ENCODE data around the gene RANBP9. TPM values are rescaled to one million over a fixed set of nuclear protein-coding genes. Genes with fewer than 3 reads are reported as not detected.

The RANBP9 gene
- total RNA-seq, 1 donor from 2014 or later, result 44.8 TPM

- no peak overlapping the region for H2AFZ ChIP-seq (replicated peaks)
These were observed 19.1 kb upstream of the RANBP9 start for GRCh38 chr6:13730704-13731103.

GRCh38 chr6:13729891-13730290 lies 18.3 kb upstream of the RANBP9 start:
- peaks cover 4% of the 10 kb centered on the region for H3K4me1 ChIP-seq
- Mint-ChIP-seq H3K9me3 (no peaks in the 10 kb centered on the region), H3K4me1 (peaks cover 12% of the 10 kb centered on the region), H3K4me3 (no peak overlapping the region), H3K36me3 (no peaks in the 10 kb centered on the region), H3K27me3 (ENCODE audit: insufficient read depth, low read depth) (peaks cover 5% of the 10 kb centered on the region), H3K27ac (no peak overlapping the region)
- no peaks in the 10 kb centered on the region for H3K27me3 ChIP-seq
- no peak for DNase-seq (ENCODE audit: low spot score)
- no peaks in the 10 kb centered on the region for H3F3A ChIP-seq (ENCODE audit: low read depth)
- TF ChIP-seq EZH2phosphoT487 (IDR thresholded peaks at IDR 0.05), result no peak
- no peak for TF ChIP-seq EZH2 (IDR thresholded peaks at IDR 0.05)
- no peak for TF ChIP-seq CTCF (IDR thresholded peaks at IDR 0.05)
- no peak overlapping the region for H3K9ac ChIP-seq
- no peak overlapping the region for H3K4me2 ChIP-seq
- H2AFZ ChIP-seq (replicated peaks), result no peak overlapping the region
- no peaks in the 10 kb centered on the region for H3K9me3 ChIP-seq (ENCODE audit: low read depth)
- H3K4me3 ChIP-seq, result no peak overlapping the region
- no peaks in the 10 kb centered on the region for H4K20me1 ChIP-seq (ENCODE audit: low read depth)
- H3K27ac ChIP-seq, result no peak overlapping the region
- no peaks in the 10 kb centered on the region for H3K36me3 ChIP-seq
- no peaks in the 10 kb centered on the region for H3K79me2 ChIP-seq (ENCODE audit: low read depth)

More at GRCh38 chr6:13730704-13731103, 19.1 kb upstream of the RANBP9 start:
- TF ChIP-seq EZH2phosphoT487 (IDR thresholded peaks at IDR 0.05) (no peak), EZH2 (IDR thresholded peaks at IDR 0.05) (no peak), CTCF (IDR thresholded peaks at IDR 0.05) (no peak)
- no peaks in the 10 kb centered on the region for H3K36me3 Mint-ChIP-seq
- no peak overlapping the region for H3K4me3 Mint-ChIP-seq
- H3K9me3 Mint-ChIP-seq, result no peaks in the 10 kb centered on the region
- no peaks in the 10 kb centered on the region for H3F3A ChIP-seq (ENCODE audit: low read depth)
- no peak for DNase-seq (ENCODE audit: low spot score)
- H3K4me2 ChIP-seq, result no peak overlapping the region
- no peak overlapping the region for H3K27ac ChIP-seq
- H3K27ac Mint-ChIP-seq, result no peak overlapping the region
- H3K79me2 ChIP-seq (ENCODE audit: low read depth), result no peaks in the 10 kb centered on the region
- no peak overlapping the region for H3K4me3 ChIP-seq
- H3K36me3 ChIP-seq, result no peaks in the 10 kb centered on the region
- no peak overlapping the region for H3K9ac ChIP-seq
- H3K4me1 Mint-ChIP-seq, result peaks cover 12% of the 10 kb centered on the region
- H3K27me3 ChIP-seq, result no peaks in the 10 kb centered on the region
- H3K4me1 ChIP-seq, result peaks cover 4% of the 10 kb centered on the region
- H3K27me3 Mint-ChIP-seq (ENCODE audit: insufficient read depth, low read depth), result peaks cover 5% of the 10 kb centered on the region
- H4K20me1 ChIP-seq (ENCODE audit: low read depth), result no peaks in the 10 kb centered on the region
- no peaks in the 10 kb centered on the region for H3K9me3 ChIP-seq (ENCODE audit: low read depth)

GRCh38 chr6:13725570-13725969 lies 13.9 kb upstream of the RANBP9 start:
- no peak overlapping the region for H3K27ac Mint-ChIP-seq

More at GRCh38 chr6:13725570-13725969, 13.9 kb upstream of the RANBP9 start:
- H3K9me3 ChIP-seq (ENCODE audit: low read depth), result no peaks in the 10 kb centered on the region
- H3K27me3 ChIP-seq, result no peaks in the 10 kb centered on the region
- H2AFZ ChIP-seq (replicated peaks), result no peak overlapping the region
- no peak overlapping the region for H3K4me2 ChIP-seq
- Mint-ChIP-seq H3K4me1 (no peaks in the 10 kb centered on the region), H3K4me3 (no peak overlapping the region), H3K27me3 (ENCODE audit: insufficient read depth, low read depth) (peaks cover 8% of the 10 kb centered on the region), H3K36me3 (no peaks in the 10 kb centered on the region), H3K9me3 (no peaks in the 10 kb centered on the region)
- no peak overlapping the region for H3K9ac ChIP-seq
- no peak overlapping the region for H3K4me3 ChIP-seq
- no peaks in the 10 kb centered on the region for H3K36me3 ChIP-seq
- no peaks in the 10 kb centered on the region for H4K20me1 ChIP-seq (ENCODE audit: low read depth)
- no peak for TF ChIP-seq EZH2 (IDR thresholded peaks at IDR 0.05)
- TF ChIP-seq CTCF (IDR thresholded peaks at IDR 0.05), result no peak
- no peak for TF ChIP-seq EZH2phosphoT487 (IDR thresholded peaks at IDR 0.05)
- H3K27ac ChIP-seq, result no peak overlapping the region
- no peaks in the 10 kb centered on the region for H3F3A ChIP-seq (ENCODE audit: low read depth)
- H3K79me2 ChIP-seq (ENCODE audit: low read depth), result no peaks in the 10 kb centered on the region
- no peak for DNase-seq (ENCODE audit: low spot score)
- no peaks in the 10 kb centered on the region for H3K4me1 ChIP-seq

All from neural progenitor cell (in vitro differentiated cells).